Measurements from ENCODE around the gene GDPD1.

DNA sequence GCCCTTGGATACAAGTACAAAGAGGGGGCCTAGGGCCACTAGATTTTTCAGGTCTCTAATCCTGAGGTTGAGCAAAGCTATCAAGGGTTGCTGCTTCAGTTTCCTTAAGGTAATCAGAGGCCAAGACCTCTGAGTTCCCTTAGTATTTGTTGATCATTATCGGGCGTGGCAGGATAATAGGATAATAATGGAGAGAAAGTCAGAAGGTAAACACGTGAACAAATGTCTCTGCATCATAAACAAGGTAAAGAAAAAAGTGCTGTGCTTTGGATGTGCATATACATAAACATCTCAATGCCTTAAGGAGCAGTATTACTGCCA lies 69.6 kb downstream of the GDPD1 start:
- TF ChIP-seq, protein P1, sequence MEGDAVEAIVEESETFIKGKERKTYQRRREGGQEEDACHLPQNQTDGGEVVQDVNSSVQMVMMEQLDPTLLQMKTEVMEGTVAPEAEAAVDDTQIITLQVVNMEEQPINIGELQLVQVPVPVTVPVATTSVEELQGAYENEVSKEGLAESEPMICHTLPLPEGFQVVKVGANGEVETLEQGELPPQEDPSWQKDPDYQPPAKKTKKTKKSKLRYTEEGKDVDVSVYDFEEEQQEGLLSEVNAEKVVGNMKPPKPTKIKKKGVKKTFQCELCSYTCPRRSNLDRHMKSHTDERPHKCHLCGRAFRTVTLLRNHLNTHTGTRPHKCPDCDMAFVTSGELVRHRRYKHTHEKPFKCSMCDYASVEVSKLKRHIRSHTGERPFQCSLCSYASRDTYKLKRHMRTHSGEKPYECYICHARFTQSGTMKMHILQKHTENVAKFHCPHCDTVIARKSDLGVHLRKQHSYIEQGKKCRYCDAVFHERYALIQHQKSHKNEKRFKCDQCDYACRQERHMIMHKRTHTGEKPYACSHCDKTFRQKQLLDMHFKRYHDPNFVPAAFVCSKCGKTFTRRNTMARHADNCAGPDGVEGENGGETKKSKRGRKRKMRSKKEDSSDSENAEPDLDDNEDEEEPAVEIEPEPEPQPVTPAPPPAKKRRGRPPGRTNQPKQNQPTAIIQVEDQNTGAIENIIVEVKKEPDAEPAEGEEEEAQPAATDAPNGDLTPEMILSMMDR (IDR thresholded peaks at IDR 0.05): no peak
- no peak for TF ChIP-seq POLR2A (IDR thresholded peaks at IDR 0.05)
